ENCODE data around the gene EML5. TPM values are rescaled to one million over a fixed set of nuclear protein-coding genes. Genes with fewer than 3 reads are reported as not detected.

EML5 gene
- total RNA-seq, 1 donor from 2014 or later, result 0.36 TPM

DNA sequence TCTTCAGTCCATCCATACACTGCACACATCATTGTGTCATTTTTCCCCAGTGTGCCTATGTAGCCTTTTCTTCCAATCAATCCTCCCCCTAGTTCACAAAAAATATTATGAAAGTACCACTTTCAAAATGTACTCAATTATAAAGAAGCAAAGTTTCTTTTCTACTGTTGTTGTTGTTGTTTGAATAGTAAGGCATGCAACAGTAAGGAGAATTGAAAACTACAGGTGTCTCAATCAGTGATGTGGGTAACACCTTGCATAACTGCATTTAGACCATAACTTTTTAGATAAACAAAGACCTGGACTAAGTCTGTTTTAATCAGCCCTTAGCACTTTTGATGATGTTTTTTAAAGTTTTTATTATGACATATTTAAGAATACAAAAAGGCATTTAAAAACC lies 104.4 kb downstream of the EML5 start:
- Histone ChIP-seq H3K4me3 (no peak overlapping the region), H3K27ac (replicated peaks) (no peak overlapping the region), H3K36me3 (no peaks in the 10 kb centered on the region), H3K9me3 (replicated peaks) (no peaks in the 10 kb centered on the region), H3K4me1 (no peaks in the 10 kb centered on the region), H3K27me3 (ENCODE audit: low read depth) (no peaks in the 10 kb centered on the region)
- TF ChIP-seq, protein P1, sequence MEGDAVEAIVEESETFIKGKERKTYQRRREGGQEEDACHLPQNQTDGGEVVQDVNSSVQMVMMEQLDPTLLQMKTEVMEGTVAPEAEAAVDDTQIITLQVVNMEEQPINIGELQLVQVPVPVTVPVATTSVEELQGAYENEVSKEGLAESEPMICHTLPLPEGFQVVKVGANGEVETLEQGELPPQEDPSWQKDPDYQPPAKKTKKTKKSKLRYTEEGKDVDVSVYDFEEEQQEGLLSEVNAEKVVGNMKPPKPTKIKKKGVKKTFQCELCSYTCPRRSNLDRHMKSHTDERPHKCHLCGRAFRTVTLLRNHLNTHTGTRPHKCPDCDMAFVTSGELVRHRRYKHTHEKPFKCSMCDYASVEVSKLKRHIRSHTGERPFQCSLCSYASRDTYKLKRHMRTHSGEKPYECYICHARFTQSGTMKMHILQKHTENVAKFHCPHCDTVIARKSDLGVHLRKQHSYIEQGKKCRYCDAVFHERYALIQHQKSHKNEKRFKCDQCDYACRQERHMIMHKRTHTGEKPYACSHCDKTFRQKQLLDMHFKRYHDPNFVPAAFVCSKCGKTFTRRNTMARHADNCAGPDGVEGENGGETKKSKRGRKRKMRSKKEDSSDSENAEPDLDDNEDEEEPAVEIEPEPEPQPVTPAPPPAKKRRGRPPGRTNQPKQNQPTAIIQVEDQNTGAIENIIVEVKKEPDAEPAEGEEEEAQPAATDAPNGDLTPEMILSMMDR (IDR thresholded peaks at IDR 0.05; ENCODE audit: borderline replicate concordance), result no peak
- no peak for DNase-seq
- intact Hi-C loops (cut with micrococcal nuclease), result no loop called here

DNA sequence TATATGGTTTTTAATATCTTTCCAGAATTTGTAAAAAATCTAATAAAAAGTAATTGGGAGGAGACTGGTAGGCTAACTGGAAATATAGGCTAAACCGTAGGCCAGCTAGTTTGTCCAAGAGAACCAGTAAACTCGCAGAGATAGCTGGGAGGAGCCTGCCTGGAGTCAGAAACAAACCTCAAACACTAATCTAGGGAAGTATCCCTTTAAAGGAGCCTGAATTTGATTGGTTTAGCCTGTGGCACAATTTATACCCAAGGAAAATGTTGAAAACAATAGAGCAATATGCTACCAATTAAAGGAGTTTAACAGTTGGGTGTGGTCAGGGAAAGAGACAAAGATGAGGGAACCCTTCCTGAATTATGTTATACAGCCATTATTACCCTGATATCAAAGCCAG lies 109.6 kb downstream of the EML5 start:
- H3K27me3 ChIP-seq (ENCODE audit: low read depth), result no peaks in the 10 kb centered on the region
- no peaks in the 10 kb centered on the region for H3K4me1 ChIP-seq
- no peak overlapping the region for H3K27ac ChIP-seq (replicated peaks)
- intact Hi-C loops (cut with micrococcal nuclease), result no loop called here
- no peak for DNase-seq
- TF ChIP-seq, protein P1 (IDR thresholded peaks at IDR 0.05; ENCODE audit: borderline replicate concordance), result no peak
- H3K9me3 ChIP-seq (replicated peaks), result no peaks in the 10 kb centered on the region
- H3K36me3 ChIP-seq, result no peaks in the 10 kb centered on the region
- no peak overlapping the region for H3K4me3 ChIP-seq

DNA sequence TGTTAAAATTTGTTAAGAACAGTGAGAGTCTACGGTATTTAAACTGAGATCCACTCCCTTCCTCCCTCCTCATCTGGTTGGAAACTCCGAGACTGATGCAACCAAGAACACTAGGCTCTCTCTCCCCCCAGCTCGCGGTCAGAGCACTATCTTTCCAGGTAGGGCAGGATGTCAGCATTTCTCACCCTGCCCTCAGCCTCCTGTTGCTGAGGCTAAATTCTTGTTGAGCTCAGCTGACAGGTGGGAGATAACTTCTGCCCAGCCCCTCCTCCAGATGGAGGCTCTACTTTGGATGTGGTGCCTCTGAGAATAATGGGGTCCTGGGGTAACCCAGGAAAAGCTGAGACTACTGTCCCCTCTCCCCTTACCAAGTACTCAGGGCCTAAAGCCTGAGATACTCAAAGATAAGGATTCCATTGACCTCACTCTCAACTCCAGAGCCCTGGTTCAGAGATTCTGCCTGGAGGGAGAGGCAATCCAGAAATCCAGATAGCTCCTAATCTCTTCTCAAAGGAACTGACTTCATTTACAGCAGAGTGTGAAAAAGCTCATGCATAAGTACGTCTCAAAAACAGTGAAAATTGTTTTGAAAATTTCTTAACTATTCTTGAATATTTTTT lies 110.1 kb downstream of the EML5 start:
- TF ChIP-seq, protein P1 (IDR thresholded peaks at IDR 0.05; ENCODE audit: borderline replicate concordance), result no peak
- Histone ChIP-seq H3K4me3 (no peak overlapping the region), H3K27ac (replicated peaks) (no peak overlapping the region), H3K9me3 (replicated peaks) (no peaks in the 10 kb centered on the region), H3K4me1 (no peaks in the 10 kb centered on the region), H3K36me3 (no peaks in the 10 kb centered on the region), H3K27me3 (ENCODE audit: low read depth) (no peaks in the 10 kb centered on the region)
- DNase-seq, result no peak
- intact Hi-C loops (cut with micrococcal nuclease), result no loop called here

DNA sequence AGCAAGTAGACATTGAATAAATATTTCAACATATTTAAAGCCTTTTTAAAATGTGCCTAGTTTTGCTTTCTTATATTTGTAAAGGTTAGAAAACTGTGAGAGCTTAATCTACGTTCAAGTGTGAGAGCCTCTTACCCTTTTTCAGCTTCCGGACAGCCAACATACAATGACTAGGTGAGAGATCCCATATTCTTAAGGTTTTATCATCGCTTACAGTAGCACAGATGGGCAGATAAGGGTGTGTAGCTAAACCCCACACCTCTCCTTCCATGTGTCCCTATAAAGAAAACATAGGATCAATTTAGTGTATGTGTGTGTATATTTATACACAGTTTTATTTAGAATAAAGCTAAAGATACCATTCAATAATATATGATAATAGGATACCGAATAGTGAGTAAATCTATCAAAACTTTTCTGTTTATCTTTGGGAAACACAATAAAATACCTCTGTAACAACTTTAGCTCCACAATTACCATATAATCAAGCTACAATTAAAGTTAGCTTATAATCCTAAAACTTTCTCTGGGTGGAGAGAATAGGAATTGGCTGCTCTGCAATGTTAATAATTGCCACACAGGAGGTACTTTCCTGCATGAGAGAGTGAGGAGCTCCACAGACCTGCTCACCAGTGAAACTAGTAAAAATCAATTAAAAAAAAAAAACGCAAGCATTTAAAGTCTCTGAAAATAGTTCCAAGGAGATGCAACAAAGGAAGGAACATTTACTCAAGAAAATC lies 110.8 kb downstream of the EML5 start:
- intact Hi-C loops (cut with micrococcal nuclease), result no loop called here
- H3K36me3 ChIP-seq, result no peaks in the 10 kb centered on the region
- no peaks in the 10 kb centered on the region for H3K27me3 ChIP-seq (ENCODE audit: low read depth)
- H3K9me3 ChIP-seq (replicated peaks), result no peaks in the 10 kb centered on the region
- no peak overlapping the region for H3K4me3 ChIP-seq
- no peak for DNase-seq
- no peaks in the 10 kb centered on the region for H3K4me1 ChIP-seq
- TF ChIP-seq, protein P1 (IDR thresholded peaks at IDR 0.05; ENCODE audit: borderline replicate concordance), result no peak
- H3K27ac ChIP-seq (replicated peaks), result no peak overlapping the region

DNA sequence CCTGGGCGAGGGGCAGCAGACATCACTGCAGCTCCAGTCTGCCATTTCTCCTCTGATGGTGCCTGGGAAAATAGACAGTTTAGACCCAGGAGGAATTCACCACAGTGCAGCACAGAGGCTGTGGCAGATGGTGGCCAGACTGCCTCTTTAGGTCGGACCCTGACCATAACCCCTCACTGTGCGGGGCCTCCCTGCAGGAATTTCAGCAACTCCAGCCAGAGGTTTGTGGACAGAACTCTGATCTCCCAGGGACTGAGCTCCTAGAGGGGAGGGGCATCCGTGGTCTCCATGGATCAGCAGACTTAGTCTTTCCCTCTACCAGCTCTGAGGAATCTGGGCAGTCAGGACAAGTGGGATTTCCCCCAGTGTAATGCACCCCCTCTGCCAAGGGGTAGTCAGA lies 123.4 kb downstream of the EML5 start:
- Histone ChIP-seq H3K4me1 (peaks cover 4% of the 10 kb centered on the region), H3K9me3 (replicated peaks) (peaks cover 11% of the 10 kb centered on the region), H3K27ac (replicated peaks) (no peak overlapping the region), H3K4me3 (no peak overlapping the region), H3K27me3 (ENCODE audit: low read depth) (peaks cover 5% of the 10 kb centered on the region), H3K36me3 (no peaks in the 10 kb centered on the region)
- DNase-seq, result no peak
- TF ChIP-seq, protein P1 (IDR thresholded peaks at IDR 0.05; ENCODE audit: borderline replicate concordance), result no peak
- intact Hi-C loops (cut with micrococcal nuclease), result no loop called here
